GM21825 (cell line): Measurements from ENCODE around the gene ABLIM3.

Experiments
- ATAC-seq: cut with Tn5 transposase; IDR thresholded peaks from one replicate; pipeline ENCODE4 v1.9.1; 2021; ENCODE audit warnings: mild to moderate bottlenecking, moderate library complexity; ENCODE audit not compliant: unreplicated experiment

ABLIM3 gene

DNA sequence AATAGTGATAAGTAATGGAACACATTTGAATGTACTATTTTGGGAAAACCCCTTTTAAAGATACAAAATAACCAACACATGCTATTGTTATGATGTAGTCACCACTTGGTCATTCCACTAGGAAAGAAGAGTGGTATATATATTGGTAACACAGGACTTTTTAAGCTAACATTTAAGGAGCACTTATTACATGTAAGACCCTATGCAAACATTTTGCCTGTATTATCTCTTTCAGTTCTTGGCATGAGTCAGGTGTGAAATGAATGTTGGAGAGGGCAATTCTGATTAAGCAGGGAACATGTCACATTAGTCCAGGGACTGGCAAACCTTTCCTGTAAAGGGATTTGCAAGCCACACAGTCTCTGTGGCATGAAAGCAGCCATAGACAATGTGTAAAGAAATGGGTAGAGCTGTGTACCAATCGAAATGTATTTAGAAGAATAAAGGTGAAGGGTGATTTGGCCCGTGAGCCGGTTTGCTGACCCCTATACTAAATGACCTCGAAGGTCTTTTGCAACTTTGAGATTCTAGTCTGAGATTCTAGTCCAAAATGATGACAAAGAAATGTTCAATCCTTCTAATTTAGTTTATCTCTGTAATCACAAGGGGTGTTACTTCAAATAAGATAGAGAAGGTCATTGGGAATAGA lies 15.3 kb downstream of the ABLIM3 start:
- no peak for ATAC-seq

DNA sequence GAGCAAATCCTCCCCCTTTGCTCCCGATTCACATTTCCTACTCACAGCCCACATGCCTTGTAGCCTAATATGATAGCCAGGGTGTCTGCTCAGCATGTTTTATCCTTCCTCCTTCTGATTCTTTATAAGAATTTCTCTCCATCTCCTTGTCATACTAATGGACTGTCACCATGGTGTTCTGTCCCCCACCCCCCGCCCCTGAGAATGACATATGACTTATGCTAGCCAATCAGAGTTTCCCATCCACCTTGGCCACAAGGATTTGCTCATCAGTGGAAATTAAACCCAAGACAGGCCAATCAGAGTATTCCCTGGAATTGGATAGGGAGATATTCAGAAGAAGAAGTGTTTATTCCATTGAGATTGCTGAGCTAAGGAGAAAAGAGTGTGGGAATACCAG lies 16.0 kb downstream of the ABLIM3 start:
- ATAC-seq, result no peak

DNA sequence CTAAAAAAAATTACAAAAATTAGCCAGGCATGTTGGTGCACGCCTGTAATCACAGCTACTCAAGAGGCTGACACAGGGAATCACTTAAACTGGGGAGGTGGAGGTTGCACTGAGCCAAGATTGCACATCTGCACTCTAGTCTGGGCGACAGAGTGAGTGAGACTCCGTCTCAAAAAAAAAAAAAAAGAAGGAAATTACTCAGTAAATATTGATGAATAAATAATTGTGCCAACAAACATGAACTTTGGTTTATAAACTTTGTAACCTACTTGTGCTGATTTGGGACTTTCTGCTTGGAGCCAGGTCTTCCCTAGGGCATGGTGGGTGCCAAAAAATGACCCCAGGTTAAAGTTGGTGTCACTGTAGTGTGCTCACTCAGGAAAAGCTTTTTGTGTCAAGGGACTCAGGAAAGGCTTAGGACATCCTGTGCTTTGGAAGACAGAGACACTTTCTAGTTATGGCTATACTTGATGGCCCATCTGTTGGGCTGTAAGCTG lies 19.0 kb downstream of the ABLIM3 start:
- ATAC-seq, result no peak

DNA sequence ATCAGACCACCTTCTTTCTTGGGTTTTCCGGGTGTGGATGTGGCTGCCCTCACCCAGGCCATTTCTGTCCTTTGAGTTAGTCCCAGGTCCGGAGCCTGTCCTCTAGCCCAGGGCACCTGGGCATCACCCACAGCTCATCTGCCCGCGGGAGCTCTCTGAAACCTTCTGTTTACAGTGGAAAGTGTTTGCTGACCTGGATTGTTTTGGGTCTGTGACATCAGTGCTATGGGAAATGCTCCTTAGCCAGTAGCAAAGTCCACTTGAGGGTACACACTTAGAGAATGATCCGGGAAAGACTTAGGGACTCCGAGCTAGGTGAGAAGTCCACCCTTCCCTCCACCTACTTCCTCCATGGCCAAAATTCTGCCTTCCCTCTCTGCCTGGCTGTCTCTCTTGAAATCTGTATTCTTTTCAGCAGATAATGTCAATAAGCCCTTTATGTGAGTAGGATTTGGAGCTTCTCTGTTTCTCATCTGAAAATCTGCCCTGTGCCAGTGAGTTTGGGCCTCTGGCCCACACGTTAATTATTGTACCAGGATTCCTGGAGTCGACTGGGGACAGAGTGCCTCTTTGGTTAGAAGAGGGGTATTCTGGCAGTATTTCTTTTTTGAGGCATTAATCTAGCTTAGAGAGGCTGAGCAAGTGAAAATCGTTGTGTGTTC lies 19.9 kb downstream of the ABLIM3 start:
- ATAC-seq, result no peak

DNA sequence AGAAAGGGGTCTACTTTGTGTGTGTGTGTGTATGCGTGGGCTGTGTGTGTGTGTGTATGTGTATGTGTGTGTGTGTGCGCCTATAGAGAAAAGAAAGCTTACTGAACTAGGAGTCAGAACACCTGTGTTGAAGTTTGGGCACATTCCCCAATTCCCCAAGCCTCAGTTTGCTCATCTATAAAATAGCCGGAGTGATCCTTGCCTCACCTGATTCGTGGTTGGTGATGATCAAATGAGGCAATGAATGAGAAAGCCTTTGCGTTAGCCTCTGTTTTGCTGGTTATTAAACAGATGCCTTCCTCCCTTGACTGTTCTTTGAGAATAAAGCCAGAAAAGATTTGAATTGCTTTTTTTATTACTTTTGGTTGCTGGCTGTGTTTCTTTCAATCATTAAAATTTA lies 20.6 kb downstream of the ABLIM3 start:
- no peak for ATAC-seq

DNA sequence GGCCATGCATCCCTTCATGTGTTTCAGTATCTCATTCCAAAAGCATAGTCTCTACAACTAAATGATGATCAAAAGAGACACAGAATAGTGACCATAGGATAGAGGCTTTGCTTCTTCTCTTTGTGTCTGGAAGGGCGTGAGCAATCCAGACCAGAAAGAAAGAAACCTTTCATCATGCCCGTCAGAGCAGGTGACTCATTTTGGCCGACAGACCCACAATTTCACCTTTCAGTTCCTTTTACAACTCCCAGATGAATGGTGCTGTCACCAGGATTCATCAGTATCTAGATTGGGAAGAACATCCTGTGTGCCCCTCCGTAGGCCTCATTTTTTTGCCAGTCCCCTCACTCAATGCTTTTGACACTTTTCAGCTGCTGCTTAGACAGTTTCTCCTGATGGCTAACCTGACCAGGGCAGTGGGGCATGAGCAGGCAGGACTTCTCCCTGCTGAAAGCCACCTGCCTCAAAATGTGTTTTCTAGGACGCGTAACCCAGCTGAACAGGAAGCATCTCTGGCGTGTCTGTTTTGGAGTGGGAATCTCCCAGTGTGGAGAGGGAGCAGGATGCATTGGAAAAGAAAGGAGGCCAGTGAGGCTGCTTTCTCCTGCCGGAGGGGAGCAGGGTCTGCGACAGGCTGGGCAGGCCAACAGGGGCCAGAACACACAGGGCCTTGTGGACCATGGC lies 21.2 kb downstream of the ABLIM3 start:
- peak; percentile 90 for ATAC-seq

DNA sequence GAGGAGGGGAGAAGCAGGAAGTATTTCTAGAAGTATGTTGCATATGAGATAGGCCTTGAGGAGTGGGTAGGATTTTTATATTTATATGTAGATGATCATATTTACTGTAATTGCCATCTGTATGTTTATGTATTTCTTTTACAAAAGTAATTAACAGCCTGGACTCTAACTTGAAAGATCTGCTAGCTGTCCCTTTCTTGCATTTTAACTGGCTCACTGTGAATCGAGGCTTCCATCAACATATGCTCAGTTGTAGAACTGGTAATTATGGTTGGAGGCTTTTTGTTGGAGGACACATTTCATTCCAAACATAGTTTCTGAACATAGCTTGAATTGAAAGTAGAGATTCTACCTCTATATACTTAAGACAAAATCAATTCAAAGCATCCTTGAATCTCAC lies 23.4 kb downstream of the ABLIM3 start:
- ATAC-seq, result no peak

DNA sequence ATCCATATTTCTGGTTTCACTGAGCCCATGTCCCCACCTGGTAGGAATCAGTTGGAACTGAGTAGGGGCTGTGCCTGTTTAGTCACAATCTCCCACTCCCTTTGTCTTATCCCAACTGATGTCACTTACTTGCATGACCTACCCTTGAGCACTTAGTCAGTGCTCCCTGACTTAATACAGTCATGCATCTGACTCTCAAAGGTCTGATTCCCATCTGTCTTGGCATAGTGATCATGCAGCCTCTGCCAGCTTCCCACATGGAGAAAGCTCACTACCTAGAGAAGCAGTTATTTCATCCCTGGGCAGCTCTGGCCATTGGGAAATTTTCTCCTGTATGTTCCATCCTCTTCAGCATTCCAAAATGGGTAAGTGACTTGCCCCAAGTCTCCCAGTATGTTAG lies 24.8 kb downstream of the ABLIM3 start:
- no peak for ATAC-seq

DNA sequence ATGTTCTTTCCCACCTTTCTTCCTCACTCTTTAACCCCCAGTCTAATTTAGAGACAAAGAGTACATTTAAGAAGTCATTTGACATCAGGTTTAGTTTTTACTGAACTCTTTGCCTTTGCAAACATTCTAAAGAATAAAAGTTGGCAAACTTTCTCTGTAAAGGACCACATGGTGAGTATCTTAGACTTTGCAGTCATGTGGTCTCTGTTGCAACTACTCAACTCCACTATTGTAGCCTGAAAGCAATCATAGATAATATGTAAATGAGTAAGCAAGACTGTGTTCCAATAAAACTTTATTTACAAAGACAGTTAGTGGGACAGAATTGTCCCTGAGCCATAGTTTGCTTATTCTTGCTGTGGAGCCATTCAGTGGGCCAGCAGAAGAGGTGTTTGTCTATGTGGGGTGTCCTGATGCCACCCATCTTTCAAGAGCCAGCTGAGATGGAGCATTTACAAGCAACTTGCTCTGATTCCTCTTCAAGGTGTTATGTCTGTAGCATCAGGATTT lies 25.4 kb downstream of the ABLIM3 start:
- no peak for ATAC-seq

DNA sequence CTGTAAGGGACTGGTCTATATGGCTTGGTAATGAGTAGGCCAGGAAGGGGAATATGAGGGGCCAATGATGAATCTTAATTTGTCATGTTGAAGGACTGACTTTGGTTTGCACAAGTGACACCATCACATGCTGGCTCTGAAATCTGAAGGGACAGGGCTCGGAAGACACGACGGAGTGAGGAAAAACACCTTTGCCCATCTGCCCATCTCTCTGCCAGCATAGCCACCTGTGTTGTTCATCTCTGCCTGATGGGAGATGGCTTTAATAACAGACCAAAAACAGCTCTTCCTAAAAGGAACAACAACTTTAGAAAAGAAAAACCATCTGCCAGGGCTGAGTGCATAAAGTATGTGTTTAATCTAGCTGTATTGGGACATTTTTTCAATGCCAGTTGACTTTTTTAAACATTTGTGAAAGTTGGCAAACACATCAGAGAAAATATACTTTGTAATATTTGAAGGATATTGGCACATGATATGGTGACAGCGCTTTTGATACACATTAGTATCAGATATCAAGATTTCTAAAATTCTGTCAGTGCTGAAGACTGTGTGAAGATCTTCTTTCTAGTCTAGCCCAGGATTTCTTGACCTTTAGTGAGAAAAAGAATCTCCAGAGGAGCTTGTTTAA lies 27.1 kb downstream of the ABLIM3 start:
- ATAC-seq, result no peak

DNA sequence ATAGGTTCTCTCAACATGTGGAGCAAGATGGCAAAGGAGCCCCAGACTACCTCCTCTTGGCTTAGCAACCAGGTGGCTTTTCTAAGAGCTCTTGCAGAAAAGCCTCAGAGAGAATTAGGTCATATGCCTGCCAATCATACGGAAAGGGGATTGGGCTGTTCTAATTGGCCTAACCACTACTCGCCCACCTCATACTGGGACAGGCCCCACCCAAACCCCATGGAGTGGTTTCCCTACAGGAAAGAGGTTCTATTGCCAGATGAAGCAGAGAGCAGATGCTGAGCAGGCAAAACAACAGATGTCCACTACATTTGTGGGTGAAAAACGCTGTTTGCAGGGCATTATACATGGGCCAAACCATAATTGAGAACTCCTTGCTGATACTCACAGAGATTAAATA lies 29.0 kb downstream of the ABLIM3 start:
- ATAC-seq, result no peak

DNA sequence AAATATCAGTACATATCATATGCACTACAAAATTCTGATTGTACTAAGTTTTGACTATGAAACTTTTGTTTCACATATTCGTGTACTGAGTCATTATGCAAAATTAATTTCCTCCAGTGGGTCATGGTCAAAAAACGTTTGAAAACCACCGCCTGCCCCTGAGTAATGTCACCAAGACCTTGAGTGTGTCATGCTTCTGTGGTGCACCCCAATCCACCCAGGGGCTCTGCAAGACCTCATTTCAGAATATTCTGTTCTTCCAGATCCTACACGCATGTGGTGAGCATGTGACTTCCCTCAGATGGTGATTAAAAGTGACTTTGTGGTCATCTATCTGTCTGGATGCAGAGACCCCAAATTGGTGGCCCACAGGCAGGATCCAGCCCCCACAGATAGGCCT lies 31.0 kb downstream of the ABLIM3 start:
- peak; percentile 76 for ATAC-seq

DNA sequence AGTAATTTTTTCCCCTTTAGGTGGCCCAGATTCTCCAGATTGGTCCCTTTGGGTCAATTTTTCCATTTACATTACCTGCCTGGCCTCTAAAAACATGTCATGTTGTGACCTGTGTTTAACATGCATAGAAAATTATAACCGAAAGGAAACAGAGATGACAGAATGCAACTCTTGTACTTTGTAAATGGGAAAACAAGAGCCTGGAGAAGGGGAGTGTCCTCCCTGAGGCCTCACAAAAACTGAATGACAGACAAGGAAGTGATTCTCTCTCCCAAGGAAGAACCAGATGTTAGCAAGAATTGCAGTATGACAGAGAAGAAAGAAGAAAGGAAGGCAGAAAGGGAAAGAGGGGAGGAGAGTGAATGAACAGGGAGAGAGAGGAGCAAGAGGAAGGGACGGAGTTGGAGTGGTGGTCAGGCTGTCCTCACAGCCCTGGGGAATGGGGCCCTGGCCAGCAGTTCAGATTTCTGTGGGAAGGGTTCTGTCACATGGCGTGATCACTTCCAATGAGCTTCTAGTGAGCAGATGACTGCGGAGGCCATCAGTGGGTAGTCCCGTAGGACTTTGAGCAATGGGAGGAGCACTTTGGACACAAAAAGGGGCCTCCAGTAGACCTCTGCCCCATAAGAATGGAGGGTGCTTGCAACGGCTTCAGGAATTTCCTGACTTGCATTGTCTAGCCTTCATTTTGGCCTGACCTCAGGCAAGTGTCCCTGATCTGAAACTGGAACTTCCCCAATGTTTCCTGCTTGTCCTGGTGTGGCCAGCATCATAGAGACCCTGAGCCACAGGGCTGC lies 31.6 kb downstream of the ABLIM3 start:
- no peak for ATAC-seq

DNA sequence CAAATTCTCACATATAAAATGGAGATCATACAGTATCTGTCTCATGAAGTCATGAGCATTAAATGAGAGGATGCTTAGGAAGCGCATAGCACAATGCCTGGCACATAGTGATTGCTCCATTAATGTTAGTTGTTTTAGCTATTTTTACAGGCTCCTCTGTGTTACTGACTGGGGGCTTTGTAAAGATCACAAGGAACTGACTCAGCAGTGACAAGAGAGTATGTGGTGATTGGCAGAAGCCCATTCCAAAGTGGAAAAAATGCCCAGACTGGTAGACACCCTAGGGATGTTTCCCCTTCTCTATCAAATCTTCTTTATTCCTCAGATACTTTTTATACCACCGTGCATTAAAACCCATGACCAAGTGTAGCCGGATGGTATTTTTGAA lies 33.5 kb downstream of the ABLIM3 start:
- ATAC-seq, result no peak

DNA sequence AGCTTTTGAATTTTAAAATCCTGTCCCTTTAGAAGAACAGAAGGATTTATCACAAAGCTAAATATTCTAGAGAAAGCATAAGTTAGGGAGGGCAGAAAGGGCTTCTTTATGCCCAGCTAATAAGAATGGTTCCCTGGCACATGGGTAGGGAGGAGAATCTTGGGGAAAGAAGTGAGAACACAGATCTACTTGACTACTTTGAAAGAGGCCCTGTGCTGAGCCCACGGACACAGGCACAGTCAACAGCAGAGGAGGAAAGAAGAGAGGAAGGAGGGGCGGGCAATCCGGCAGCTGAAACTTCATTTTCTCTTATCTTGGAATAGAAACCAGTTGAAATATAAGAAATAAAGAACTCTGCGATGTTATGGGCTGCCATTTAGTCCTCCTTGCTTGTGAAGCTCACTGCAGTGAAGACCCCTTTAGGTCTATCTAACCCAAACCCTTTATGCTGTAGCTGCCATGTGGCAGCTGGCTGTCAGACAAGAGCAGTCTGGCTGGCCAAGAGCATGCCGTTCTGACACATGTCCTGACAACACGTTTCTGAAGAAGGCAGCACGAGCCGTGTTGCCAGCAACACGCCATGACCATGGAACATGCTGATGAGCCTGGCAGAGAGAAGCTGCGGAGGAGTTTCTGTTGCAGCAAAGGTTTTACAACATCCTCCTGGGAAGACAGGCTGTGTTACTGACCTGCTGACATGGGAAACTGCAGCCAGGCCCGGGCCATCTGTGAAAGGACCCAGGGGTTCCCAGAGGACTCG lies 34.2 kb downstream of the ABLIM3 start:
- no peak for ATAC-seq

DNA sequence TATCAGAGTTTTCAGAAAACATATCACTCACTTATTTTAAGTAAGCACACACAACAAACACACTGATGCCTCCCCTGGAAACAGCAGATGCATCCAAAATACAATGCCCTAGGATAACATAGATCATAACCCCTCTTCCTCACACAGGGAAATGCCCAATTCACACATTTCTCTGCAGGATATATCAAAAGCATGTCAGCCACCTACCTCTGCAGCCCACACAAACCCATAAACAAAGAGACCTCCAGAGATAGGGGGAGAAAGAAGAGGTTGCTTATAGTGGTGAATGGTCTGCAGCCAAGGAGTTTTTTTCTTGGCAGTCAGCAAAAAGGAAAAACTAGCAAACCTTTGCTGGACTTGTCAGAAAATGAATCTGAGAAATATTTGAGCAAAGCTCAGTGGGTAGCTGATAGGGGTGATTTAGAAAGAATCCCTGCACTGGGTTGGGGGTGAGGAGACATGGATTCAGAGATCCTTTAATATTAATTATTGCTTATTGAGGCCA lies 36.1 kb downstream of the ABLIM3 start:
- ATAC-seq, result no peak

DNA sequence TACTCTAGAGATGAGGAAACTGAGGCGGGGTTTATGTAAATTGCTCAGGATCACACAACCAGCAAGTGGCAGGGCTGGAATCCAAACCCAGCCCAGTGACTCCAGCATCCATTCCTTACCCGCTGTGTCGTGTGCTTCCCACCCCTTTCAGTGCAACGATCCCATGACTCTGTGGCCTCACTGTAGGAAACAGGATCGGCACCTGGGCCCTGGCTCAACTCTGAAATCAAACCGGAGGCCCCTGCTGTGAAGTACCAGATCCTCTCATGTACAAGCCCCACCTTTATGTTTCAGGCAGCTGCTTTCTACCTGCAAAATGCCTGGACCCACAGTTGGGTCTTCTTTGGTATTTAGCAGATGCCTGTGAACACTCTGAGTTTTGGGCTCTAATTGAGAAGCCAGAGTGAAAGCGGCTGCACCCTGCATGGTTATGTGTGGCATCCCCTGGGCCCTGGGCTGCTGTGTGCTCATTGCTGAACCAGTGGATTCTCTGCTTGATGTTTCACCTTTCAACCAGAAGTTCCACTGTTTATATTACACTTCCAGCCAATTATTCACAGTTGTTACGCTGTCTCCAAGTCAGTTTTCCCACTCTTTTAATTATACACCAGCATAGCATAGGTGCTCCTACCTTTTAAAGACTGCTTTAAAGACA lies 36.7 kb downstream of the ABLIM3 start:
- ATAC-seq, result no peak

DNA sequence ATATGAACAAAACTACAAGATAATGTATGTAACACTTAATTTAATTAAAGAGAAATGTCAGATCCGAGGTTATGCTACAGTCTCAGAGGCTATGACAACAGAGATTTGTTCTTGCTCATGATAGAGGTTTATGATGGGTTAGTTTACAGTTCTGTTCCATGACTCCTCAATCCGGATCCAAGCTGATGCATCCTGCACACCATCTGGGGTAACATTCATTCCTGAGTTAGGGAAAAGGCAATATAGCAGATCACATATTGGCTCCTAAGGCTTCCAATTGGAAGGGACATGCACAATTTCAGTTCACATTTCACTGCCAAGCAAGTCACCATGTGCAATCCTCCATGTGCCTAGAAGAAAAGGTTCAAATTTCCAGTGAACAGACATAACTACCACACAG lies 40.4 kb downstream of the ABLIM3 start:
- no peak for ATAC-seq

DNA sequence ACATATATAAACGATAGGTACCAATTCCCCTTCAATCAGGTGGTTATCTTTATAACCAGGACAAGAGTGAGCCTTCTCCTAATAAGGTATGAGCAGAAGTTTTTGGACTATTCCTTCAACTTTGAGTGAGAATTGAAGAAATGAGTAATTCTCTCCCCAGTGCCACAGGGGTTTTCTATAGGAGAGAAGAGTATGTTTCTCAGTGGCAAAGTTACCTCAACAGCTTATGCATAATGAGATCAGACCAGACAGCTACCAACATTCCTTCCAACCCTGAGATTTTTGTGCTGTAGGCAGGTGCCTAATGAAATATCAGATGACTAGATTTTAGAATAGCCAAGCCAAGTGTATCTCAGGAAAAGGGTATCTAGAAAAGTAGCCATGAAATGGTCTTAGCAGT lies 40.9 kb downstream of the ABLIM3 start:
- ATAC-seq, result no peak
